Measurements from ENCODE around the gene FOXC2.
"Not testable (repeated sequence)": the region's sequence is repeated elsewhere in the genome, so short reads cannot be mapped to it uniquely, and the experiment has no call there.

Gene FOXC2

DNA sequence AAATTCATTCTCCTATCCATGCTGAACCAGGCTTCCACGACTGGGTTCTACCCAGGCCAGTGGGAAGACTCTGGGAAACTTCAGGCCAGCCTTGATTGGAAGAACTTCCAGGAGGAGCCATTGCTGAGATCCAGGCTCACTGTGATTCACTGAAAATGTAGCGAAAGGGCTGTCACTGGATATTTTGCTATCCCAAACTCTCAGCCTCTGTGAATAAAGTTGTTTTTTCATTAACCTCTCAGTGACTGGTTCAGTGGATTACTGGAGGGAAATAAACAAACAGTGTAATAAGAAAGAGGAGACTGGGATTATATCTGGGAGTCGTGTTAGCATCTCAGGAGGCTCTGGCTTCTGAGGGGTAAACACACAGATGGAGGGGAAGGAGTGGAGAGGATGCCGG is 14.8 kb downstream of the FOXC2 start:
- no peak for DNase-seq (ENCODE audit: low read depth)
- TF ChIP-seq, protein P1, sequence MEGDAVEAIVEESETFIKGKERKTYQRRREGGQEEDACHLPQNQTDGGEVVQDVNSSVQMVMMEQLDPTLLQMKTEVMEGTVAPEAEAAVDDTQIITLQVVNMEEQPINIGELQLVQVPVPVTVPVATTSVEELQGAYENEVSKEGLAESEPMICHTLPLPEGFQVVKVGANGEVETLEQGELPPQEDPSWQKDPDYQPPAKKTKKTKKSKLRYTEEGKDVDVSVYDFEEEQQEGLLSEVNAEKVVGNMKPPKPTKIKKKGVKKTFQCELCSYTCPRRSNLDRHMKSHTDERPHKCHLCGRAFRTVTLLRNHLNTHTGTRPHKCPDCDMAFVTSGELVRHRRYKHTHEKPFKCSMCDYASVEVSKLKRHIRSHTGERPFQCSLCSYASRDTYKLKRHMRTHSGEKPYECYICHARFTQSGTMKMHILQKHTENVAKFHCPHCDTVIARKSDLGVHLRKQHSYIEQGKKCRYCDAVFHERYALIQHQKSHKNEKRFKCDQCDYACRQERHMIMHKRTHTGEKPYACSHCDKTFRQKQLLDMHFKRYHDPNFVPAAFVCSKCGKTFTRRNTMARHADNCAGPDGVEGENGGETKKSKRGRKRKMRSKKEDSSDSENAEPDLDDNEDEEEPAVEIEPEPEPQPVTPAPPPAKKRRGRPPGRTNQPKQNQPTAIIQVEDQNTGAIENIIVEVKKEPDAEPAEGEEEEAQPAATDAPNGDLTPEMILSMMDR (conservative IDR thresholded peaks at IDR 0.05; ENCODE audit: low read depth, low read length): no peak
- no peak overlapping the region for H3K4me3 ChIP-seq (ENCODE audit: low read length)

DNA sequence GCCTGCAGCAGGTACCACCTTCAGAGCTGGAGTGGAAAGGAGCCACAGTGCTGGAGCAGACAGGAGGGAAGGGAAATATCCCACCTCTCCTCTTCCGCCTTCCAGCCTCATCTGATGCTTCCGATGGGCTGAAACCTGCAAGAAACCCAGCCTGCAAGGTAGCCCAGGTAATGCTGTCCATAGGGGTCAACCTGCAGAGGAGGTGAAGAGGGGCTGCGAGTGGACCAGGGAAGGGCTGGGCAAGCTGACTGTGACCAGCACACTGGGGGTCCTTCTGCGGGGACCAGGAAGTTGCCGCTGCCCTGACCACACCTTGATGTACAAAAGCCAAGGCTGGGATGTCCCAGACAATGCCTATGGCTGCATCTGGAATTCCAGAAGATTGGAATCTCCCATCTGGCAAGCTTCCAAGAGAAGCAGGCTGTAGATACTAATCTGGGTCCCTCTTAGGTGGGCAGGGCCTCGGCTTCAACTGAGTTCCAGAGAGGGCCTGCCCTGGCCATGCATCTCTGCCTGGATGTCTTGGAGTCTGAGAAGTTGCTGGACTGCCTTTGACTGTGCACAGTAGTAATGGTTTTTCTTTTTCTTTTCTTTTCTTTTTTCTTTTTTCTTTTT is 17.5 kb downstream of the FOXC2 start:
- H3K4me3 ChIP-seq (ENCODE audit: low read length): no peak overlapping the region
- TF ChIP-seq, protein P1 (conservative IDR thresholded peaks at IDR 0.05; ENCODE audit: low read depth, low read length): no peak

DNA sequence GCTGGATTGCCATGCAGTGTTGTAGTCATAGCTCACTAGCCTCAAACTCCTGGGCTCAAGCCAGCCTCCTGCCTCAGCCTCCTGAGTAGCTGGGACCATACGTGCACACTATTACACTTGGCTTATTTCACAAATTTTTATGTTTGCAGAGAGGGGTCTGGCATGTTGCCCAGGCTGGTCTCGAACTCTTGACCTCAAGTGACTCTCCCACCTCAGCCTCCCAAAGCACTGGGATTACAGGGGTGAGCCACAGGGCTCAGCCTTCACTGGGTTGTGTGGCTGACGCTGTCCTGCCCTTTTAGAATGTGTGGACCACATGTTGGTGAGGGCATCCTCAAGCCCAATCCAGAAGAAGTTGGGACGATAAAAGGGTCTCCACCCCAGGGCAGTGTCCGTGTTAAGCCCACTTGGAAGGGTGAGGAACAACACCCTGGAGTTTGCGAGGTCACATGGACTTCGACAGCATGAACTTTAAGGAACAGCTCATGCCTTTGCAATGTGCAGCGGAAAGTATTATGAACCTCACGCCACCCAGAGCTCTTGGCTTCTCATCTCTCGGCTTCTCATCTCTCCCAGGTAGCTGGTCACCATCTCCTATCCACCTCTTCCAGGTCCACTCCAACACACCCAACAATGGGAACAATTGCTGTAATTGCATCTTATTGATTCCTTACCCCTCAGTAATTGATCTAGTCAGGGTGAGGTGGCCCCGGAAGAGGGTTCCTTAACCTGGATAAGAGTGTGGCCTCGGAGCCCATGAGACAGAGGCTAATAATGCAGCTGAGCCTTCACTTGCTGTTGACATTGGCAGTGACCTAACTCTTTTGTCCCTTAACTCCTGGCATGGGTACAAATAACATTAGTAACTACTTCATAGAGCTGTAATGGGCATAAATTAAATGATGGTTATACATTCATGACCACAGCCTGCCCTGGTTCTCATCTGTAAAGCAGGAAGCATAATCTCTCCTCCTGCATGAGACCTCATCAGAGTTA is 18.4 kb downstream of the FOXC2 start:
- TF ChIP-seq, protein P1 (conservative IDR thresholded peaks at IDR 0.05; ENCODE audit: low read depth, low read length): no peak
- DNase-seq (ENCODE audit: low read depth): no peak
- H3K4me3 ChIP-seq (ENCODE audit: low read length): no peak overlapping the region

More for the DNA sequence above, 17.5 kb downstream of the FOXC2 start:
- DNase-seq (ENCODE audit: low read depth): no peak

GRCh38 chr16:86585821-86586611 is 19.4 kb downstream of the FOXC2 start:
- H3K4me3 ChIP-seq (ENCODE audit: low read length): no peak overlapping the region
- DNase-seq (ENCODE audit: low read depth): no peak
- TF ChIP-seq, protein P1 (conservative IDR thresholded peaks at IDR 0.05; ENCODE audit: low read depth, low read length): no peak

DNA sequence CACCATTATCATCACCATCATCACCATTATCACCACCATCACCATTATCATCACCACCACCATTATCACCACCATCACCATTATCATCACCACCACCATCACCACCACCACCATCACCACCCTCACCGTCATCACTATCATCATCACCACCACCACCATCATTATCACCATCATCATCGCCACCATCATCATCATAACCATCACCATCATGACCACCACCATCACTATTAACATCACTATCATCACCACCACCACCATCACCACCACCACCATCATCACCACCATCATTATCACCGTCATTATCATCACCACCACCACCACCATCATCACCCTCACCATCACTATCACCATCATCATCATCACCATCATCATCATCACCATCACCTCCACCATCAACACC is 20.9 kb downstream of the FOXC2 start:
- TF ChIP-seq, protein P1 (conservative IDR thresholded peaks at IDR 0.05; ENCODE audit: low read depth, low read length): no peak
- no peak overlapping the region for H3K4me3 ChIP-seq (ENCODE audit: low read length)
- no peak for DNase-seq (ENCODE audit: low read depth)

DNA sequence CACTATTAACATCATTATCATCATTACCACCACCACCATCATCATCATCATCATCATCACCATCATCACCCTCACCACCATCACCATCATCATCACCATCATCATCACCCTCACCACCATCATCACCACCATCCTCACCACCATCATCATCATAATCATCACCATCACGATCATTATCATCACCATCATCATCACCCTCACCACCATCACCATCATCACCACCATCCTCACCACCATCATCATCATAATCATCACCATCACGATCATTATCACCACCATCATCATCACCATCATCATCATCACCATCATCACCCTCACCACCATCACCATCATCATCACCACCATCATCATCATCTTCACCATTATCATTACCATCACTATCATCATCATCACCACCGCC is 21.3 kb downstream of the FOXC2 start:
- H3K4me3 ChIP-seq (ENCODE audit: low read length); DNase-seq (ENCODE audit: low read depth): not testable (repeated sequence)

DNA sequence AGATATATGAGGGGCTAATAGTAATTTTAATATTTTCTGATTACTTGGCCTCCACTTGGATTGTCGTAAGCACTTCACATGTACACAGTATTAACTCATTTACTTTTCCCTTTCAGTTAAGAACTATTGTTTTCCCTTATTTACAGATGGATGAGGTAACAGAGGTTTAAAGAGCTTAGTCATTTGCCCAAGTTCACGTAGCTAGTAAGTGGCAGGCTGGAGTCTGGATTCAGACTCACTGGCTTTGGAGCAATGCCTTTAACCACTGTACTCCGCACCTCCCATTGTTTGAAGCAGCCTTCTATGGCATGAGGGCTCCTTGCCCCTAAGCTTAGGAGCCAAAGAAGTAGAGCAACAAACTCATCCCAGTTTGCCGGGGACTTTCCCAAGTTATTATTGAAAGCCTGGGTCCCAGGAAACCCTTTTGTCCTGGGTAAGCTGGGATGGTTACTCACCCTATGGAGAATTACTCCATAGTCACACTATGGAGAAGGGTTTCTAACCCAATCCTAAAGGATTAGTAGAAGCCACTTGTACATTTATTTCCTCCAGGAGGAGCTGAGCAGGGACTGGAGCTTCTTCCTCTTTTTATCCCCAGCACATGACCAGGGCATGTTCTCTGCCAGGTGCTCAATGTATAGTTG is 24.0 kb downstream of the FOXC2 start:
- H3K4me3 ChIP-seq (ENCODE audit: low read length): no peak overlapping the region
- TF ChIP-seq, protein P1 (conservative IDR thresholded peaks at IDR 0.05; ENCODE audit: low read depth, low read length): no peak
- DNase-seq (ENCODE audit: low read depth): no peak
